ENCODE data around the gene TVP23B.
"Not testable (repeated sequence)": the region's sequence is repeated elsewhere in the genome, so short reads cannot be mapped to it uniquely, and the experiment has no call there.

DNA sequence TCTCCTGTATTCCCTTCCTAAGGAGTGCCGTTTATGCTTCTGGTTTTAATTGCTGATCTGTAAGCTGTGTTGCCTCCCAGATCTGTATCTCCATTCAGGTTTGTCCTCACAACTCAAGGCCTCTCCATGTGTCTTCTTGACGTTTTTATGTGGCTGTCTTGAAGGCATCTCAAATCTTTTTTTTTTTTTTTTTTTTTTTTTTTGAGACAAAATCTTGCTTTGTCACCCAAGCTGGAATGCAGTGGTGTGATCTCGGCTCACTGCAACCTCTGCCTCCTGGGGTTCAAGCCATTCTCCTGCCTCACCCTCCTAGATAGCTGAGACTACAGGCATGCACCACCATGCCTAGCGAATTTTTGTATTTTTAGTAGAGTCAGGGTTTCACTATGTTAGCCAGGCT, 13.9 kb downstream of the TVP23B start:
- TF ChIP-seq, protein P1, sequence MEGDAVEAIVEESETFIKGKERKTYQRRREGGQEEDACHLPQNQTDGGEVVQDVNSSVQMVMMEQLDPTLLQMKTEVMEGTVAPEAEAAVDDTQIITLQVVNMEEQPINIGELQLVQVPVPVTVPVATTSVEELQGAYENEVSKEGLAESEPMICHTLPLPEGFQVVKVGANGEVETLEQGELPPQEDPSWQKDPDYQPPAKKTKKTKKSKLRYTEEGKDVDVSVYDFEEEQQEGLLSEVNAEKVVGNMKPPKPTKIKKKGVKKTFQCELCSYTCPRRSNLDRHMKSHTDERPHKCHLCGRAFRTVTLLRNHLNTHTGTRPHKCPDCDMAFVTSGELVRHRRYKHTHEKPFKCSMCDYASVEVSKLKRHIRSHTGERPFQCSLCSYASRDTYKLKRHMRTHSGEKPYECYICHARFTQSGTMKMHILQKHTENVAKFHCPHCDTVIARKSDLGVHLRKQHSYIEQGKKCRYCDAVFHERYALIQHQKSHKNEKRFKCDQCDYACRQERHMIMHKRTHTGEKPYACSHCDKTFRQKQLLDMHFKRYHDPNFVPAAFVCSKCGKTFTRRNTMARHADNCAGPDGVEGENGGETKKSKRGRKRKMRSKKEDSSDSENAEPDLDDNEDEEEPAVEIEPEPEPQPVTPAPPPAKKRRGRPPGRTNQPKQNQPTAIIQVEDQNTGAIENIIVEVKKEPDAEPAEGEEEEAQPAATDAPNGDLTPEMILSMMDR (IDR thresholded peaks at IDR 0.05; ENCODE audit: insufficient read depth, low read length, poor library complexity, severe bottlenecking) = not testable (repeated sequence)
- TF ChIP-seq EZH2phosphoT487 (conservative IDR thresholded peaks at IDR 0.05; ENCODE audit: low read length) = not testable (repeated sequence)
